Gastrocnemius medialis (tissue), 4 donors: ENCODE results near the gene TOMM22.

Experiments used
- CTCF ChIP-seq, 5 experiments: fragments of 450-650 bp in 3 of 5; fragments of 200-600 bp in 2 of 5; sonication (generic) in 2 of 5; IDR thresholded peaks in 4 of 5; conservative IDR thresholded peaks in 1 of 5; 1 replicate in 4 of 5; 2 replicates in 1 of 5; pipeline ENCODE4 v1.5.1; 2016 to 2019; ENCODE audit warnings: antibody characterized with exemption in 5 of 5, mild to moderate bottlenecking in 3 of 5, moderate library complexity in 3 of 5
- POLR2A ChIP-seq, 2 donors: fragments of 450-650 bp; IDR thresholded peaks; one replicate each; pipeline ENCODE4 v1.6.1; 2017; ENCODE audit warnings: antibody characterized with exemption in 2 of 2, mild to moderate bottlenecking in 2 of 2, moderate library complexity in 2 of 2

DNA sequence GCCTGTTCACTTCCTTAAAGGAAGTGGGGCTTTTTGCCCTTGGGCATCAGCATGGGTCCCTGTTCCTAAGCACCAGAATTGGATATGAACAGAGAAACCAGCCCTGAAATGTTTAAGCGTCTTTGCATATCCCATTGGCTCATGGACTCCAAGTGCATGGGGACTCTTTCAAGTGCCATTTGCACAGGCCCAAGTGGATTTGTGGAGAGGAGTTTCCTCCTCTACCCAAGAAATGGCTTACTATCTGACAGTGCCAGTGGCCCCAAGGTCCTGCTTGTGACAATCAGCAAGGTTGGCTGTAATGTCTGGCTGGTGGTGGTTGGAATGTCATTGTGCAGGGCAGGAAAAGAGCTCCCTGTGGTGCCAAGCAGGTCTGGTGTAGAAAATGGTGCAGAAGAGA, 4.0 kb downstream of the TOMM22 start:
- TF ChIP-seq CTCF (IDR thresholded peaks at IDR 0.05 in 4 of 5, conservative IDR thresholded peaks at IDR 0.05 in 1 of 5) = no peak
- TF ChIP-seq POLR2A (IDR thresholded peaks at IDR 0.05) = no peak
